Neuronal stem cell (in vitro differentiated cells): ENCODE measurements around the gene UBAP1.

Source experiments
- DNase-seq: peaks from one replicate; pipeline ENCODE4 v3.0.0-alpha.2; 2013; ENCODE audit warnings: low spot score
- H2AFZ ChIP-seq: one replicate; pipeline ENCODE4 v1.6.1; 2013; ENCODE audit warnings: mild to moderate bottlenecking, low read length, inconsistent platforms
- H2AK5ac ChIP-seq: 2 replicates; pipeline ENCODE4 v1.6.1; 2013; ENCODE audit warnings: low read depth, mild to moderate bottlenecking, inconsistent platforms, low read length, moderate library complexity, mixed read lengths
- H2BK120ac ChIP-seq: 2 replicates; pipeline ENCODE4 v1.6.1; 2013; ENCODE audit warnings: low read depth, mild to moderate bottlenecking, inconsistent platforms, low read length, moderate library complexity, mixed read lengths
- H2BK12ac ChIP-seq: one replicate; pipeline ENCODE4 v1.6.1; 2013; ENCODE audit warnings: low read length, inconsistent platforms
- H2BK15ac ChIP-seq: 2 replicates; pipeline ENCODE4 v1.6.1; 2013; ENCODE audit warnings: mild to moderate bottlenecking, low read length, inconsistent platforms, mixed read lengths
- H2BK5ac ChIP-seq: one replicate; pipeline ENCODE4 v1.6.1; 2013; ENCODE audit warnings: inconsistent platforms, mild to moderate bottlenecking, low read length, moderate library complexity
- H3K14ac ChIP-seq: one replicate; pipeline ENCODE4 v1.6.1; 2013; ENCODE audit warnings: low read length, inconsistent platforms
- H3K18ac ChIP-seq: 2 replicates; pipeline ENCODE4 v1.6.1; 2013; ENCODE audit warnings: low read length, inconsistent platforms
- H3K23ac ChIP-seq: 2 replicates; pipeline ENCODE4 v1.6.1; 2013; ENCODE audit warnings: low read depth, mild to moderate bottlenecking, mixed read lengths, low read length, inconsistent platforms; ENCODE audit not compliant: poor library complexity
- H3K27ac ChIP-seq: replicated peaks from 3 replicates; pipeline ENCODE4 v1.5.1; 2013; ENCODE audit warnings: low read length, inconsistent platforms
- H3K27me3 ChIP-seq, 3 experiments: 2 replicates each; pipeline ENCODE4 v1.6.1; 2013; ENCODE audit warnings: low read length in 3 of 3, mild to moderate bottlenecking in 2 of 3, inconsistent platforms in 1 of 3, low read depth in 1 of 3, mixed read lengths in 1 of 3, moderate library complexity in 1 of 3; ENCODE audit not compliant: control insufficient read depth in 3 of 3, insufficient read depth in 3 of 3
- H3K36me3 ChIP-seq, 2 donors: replicated peaks in 1 of 2; 2 replicates each; pipeline ENCODE4 v1.6.1; 2013; ENCODE audit warnings: low read length in 2 of 2; ENCODE audit not compliant: control insufficient read depth in 2 of 2, insufficient read depth in 2 of 2
- H3K4ac ChIP-seq: 2 replicates; pipeline ENCODE4 v1.6.1; 2013; ENCODE audit warnings: inconsistent platforms, mild to moderate bottlenecking, low read length, moderate library complexity
- H3K4me1 ChIP-seq, 2 donors: 1 replicate in 1 of 2; 2 replicates in 1 of 2; pipeline ENCODE4 v1.6.1; 2013; ENCODE audit warnings: low read length in 2 of 2, low read depth in 1 of 2; ENCODE audit not compliant: control insufficient read depth in 2 of 2, insufficient read depth in 1 of 2
- H3K4me2 ChIP-seq: one replicate; pipeline ENCODE4 v1.6.1; 2013; ENCODE audit warnings: mild to moderate bottlenecking, low read length, inconsistent platforms; ENCODE audit not compliant: insufficient read depth, poor library complexity, severe bottlenecking
- H3K4me3 ChIP-seq, 2 donors: 2 replicates each; pipeline ENCODE4 v1.5.1; 2013; ENCODE audit warnings: low read length in 2 of 2, mild to moderate bottlenecking in 2 of 2, inconsistent platforms in 1 of 2, moderate library complexity in 1 of 2
- H3K79me1 ChIP-seq: one replicate; pipeline ENCODE4 v1.6.1; 2013; ENCODE audit warnings: low read depth, mild to moderate bottlenecking, inconsistent platforms, low read length, moderate library complexity
- H3K9ac ChIP-seq: one replicate; pipeline ENCODE4 v1.6.1; 2013; ENCODE audit warnings: mild to moderate bottlenecking, low read depth, low read length, inconsistent platforms; ENCODE audit not compliant: poor library complexity
- H3K9me3 ChIP-seq, 2 donors: replicated peaks in 1 of 2; 2 replicates each; pipeline versions ENCODE3 to v1.6.1; 2013; ENCODE audit warnings: low read length in 2 of 2, mild to moderate bottlenecking in 2 of 2, inconsistent platforms in 1 of 2, low read depth in 1 of 2, mixed read lengths in 1 of 2, moderate library complexity in 1 of 2; ENCODE audit not compliant: control insufficient read depth in 2 of 2, insufficient read depth in 1 of 2
- H4K8ac ChIP-seq: one replicate; pipeline ENCODE4 v1.6.1; 2013; ENCODE audit warnings: low read depth, mild to moderate bottlenecking, inconsistent platforms, low read length, moderate library complexity
- H4K91ac ChIP-seq: one replicate; pipeline ENCODE4 v1.6.1; 2013; ENCODE audit warnings: low read length, low read depth, mild to moderate bottlenecking, inconsistent platforms; ENCODE audit not compliant: poor library complexity
- WGBS, 2 donors: extraction: QIAGEN DNeasy Blood & Tissue Kit; methylation state at CpG; one replicate each; pipeline ENCODE4 v1.1.7; 2013; ENCODE audit warnings: missing lambda C conversion rate in 2 of 2, mixed read lengths in 1 of 2; ENCODE audit not compliant: insufficient read length in 2 of 2, insufficient replicate concordance in 1 of 2; ENCODE audit errors: extremely low coverage in 2 of 2; 5-methylcytosine and 5-hydroxymethylcytosine counted together

The UBAP1 gene

DNA sequence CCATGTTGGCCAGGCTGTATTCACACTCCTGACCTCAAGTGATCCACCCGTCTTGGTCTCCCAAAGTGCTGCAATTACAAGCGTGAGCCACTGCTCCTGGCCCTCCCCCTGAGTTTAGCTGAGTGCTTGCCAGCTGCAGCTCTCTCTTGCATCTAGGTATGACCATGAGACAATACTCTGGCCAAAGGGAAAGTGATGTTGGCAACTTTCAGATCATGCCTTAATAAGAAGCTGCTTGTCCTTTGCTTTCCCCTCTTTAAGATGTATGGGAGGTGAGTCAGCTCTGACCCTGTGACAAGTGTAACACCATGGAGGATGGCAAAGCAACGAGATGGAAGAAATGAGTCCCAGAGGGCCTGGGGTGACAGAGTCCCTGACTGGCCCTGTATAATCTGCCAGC is 33.7 kb upstream of the UBAP1 start:
- H2BK12ac ChIP-seq = no peak overlapping the region
- no peak overlapping the region for H4K8ac ChIP-seq
- no peak overlapping the region for H2BK120ac ChIP-seq
- DNase-seq = no peak
- H3K4me1 ChIP-seq = no peaks in the 10 kb centered on the region
- no peak overlapping the region for H3K4me3 ChIP-seq
- no peak overlapping the region for H2BK15ac ChIP-seq
- H2AFZ ChIP-seq = peak overlapping the region; percentile 37
- H3K4ac ChIP-seq = no peak overlapping the region
- no peak overlapping the region for H3K23ac ChIP-seq
- H2AK5ac ChIP-seq = no peak overlapping the region
- H3K27me3 ChIP-seq = no peaks in the 10 kb centered on the region
- H3K36me3 ChIP-seq = no peaks in the 10 kb centered on the region
- no CpG with 5 or more reads among the region's 3 CpGs for WGBS, 2 donors
- no peak overlapping the region for H2BK5ac ChIP-seq
- no peak overlapping the region for H3K4me2 ChIP-seq
- no peak overlapping the region for H3K18ac ChIP-seq
- H3K27ac ChIP-seq = no peak overlapping the region
- no peaks in the 10 kb centered on the region for H3K79me1 ChIP-seq
- no peak overlapping the region for H3K9ac ChIP-seq
- H3K14ac ChIP-seq = no peak overlapping the region
- H4K91ac ChIP-seq = no peak overlapping the region
- peaks cover 0 to 3% of the 10 kb centered on the region in 2 donors for H3K9me3 ChIP-seq

DNA sequence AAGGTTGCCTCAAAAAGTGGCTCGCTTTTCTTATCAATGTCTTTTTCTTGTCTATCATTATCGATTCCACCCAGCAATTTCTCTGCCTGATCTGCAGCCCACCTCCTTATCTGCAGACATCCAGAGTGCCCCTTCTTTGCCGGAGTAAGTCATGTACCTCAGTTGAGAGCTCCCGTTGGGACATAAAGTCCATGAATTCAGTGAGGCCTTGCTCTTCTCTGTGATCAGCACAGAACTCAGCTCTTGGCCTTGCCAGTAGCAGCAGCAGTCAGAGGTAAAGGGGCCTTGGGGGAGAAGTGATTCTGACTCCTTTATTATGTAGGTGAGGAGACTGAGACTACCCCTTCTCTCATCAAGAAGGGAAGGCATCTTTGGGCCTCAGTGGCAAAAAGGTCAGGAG is 27.4 kb upstream of the UBAP1 start:
- Histone ChIP-seq H2BK5ac (no peak overlapping the region), H2AK5ac (no peak overlapping the region)
- DNase-seq = no peak

DNA sequence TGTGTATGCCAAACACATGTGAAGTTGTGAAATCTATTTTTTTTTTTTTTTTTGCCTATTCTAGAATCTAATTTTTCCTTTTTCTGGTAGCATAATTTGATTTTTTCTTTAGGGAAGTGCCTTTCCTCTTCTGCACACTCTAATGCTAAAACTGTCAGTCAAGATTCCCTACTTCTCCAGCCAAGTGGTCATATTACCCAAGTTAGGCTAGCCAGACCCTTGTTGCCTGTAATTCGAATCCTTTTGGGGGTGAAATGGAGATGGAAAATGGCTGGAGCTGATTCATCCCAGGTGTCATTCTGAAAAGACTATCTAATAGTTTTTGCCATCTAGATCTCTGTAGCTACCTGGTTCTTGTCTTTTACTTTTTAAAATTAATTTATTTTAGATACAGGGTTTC is 24.8 kb upstream of the UBAP1 start:
- H2BK120ac ChIP-seq = no peak overlapping the region
- H3K23ac ChIP-seq = no peak overlapping the region
- H2BK12ac ChIP-seq = no peak overlapping the region
- no peak overlapping the region for H2BK5ac ChIP-seq
- no peak overlapping the region for H4K91ac ChIP-seq
- no peak overlapping the region for H2BK15ac ChIP-seq
- peaks cover 0 to 2% of the 10 kb centered on the region in 2 donors for H3K4me1 ChIP-seq
- no peak overlapping the region for H3K14ac ChIP-seq
- H3K4ac ChIP-seq = no peak overlapping the region
- H3K27ac ChIP-seq = no peak overlapping the region
- H3K4me2 ChIP-seq = peak overlapping the region; percentile 18
- H4K8ac ChIP-seq = no peak overlapping the region
- H3K79me1 ChIP-seq = no peaks in the 10 kb centered on the region
- H3K27me3 ChIP-seq = no peaks in the 10 kb centered on the region
- no peak overlapping the region for H3K18ac ChIP-seq
- H2AFZ ChIP-seq = no peak overlapping the region
- no CpG with 5 or more reads among the region's 1 CpG for WGBS, 2 donors
- H3K9ac ChIP-seq = no peak overlapping the region
- no peak for DNase-seq
- H2AK5ac ChIP-seq = no peak overlapping the region
- no peaks in the 10 kb centered on the region for H3K36me3 ChIP-seq
- peaks cover 0 to 3% of the 10 kb centered on the region in 2 donors for H3K9me3 ChIP-seq
- no peak overlapping the region for H3K4me3 ChIP-seq

More for the DNA sequence above, 27.4 kb upstream of the UBAP1 start:
- H3K27me3 ChIP-seq = no peaks in the 10 kb centered on the region
- H4K91ac ChIP-seq = no peak overlapping the region
- peak overlapping the region; percentile 59 for H2AFZ ChIP-seq
- no peak overlapping the region for H3K14ac ChIP-seq
- no peak overlapping the region for H3K4me3 ChIP-seq
- H3K18ac ChIP-seq = no peak overlapping the region
- H3K23ac ChIP-seq = no peak overlapping the region
- no peak overlapping the region for H3K27ac ChIP-seq
- H2BK15ac ChIP-seq = no peak overlapping the region
- no peak overlapping the region for H3K4me2 ChIP-seq
- no peaks in the 10 kb centered on the region for H3K4me1 ChIP-seq
- H4K8ac ChIP-seq = no peak overlapping the region
- H3K79me1 ChIP-seq = no peaks in the 10 kb centered on the region
- no peak overlapping the region for H2BK12ac ChIP-seq
- H2BK120ac ChIP-seq = no peak overlapping the region
- no CpG with 5 or more reads among the region's 4 CpGs for WGBS, 2 donors
- H3K9ac ChIP-seq = no peak overlapping the region
- no peaks in the 10 kb centered on the region for H3K36me3 ChIP-seq
- no peak overlapping the region for H3K4ac ChIP-seq
- peaks cover 0 to 3% of the 10 kb centered on the region in 2 donors for H3K9me3 ChIP-seq

DNA sequence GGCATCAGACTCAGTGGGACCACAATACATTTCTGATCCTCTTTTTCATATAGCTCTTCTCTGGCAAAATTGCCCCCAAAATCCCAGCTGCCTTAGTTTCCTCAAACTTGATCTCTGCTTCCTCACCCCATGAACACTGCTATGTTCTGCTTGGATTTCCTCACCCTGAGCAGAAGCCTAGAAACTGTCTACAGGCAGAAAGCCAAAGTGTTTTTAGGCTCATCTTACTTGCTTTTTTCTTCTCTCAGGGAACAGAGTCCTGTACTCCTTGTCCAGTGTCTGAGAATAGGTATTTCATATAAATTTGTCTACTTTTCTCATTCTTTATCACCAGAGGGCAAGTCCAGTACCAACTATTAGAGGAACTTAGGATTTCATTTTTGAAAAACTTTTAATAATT is 21.5 kb upstream of the UBAP1 start:
- no peak for DNase-seq
- Histone ChIP-seq H2AK5ac (no peak overlapping the region), H3K9ac (no peak overlapping the region), H3K27ac (no peak overlapping the region), H2BK12ac (no peak overlapping the region), H3K18ac (no peak overlapping the region), H3K9me3 (no peaks in the 10 kb centered on the region), H3K36me3 (no peaks in the 10 kb centered on the region), H3K14ac (no peak overlapping the region), H2BK120ac (no peak overlapping the region), H2AFZ (no peak overlapping the region), H3K23ac (no peak overlapping the region), H3K4ac (no peak overlapping the region), H3K4me1 (peaks cover 0 to 2% of the 10 kb centered on the region in 2 donors), H3K79me1 (no peaks in the 10 kb centered on the region), H4K91ac (no peak overlapping the region), H2BK5ac (no peak overlapping the region), H2BK15ac (no peak overlapping the region), H3K27me3 (no peaks in the 10 kb centered on the region), H3K4me3 (no peak overlapping the region), H4K8ac (no peak overlapping the region), H3K4me2 (no peak overlapping the region)
